ENCODE measurements around the gene MLIP.

The MLIP gene

GRCh38 chr6:54114991-54115390 is 3.7 kb downstream of the MLIP start:
- DNase-seq (ENCODE audit: low read depth), result no peak
- TF ChIP-seq CTCF (IDR thresholded peaks at IDR 0.05; ENCODE audit: low read depth, low read length, missing control alignments), result no peak
- H3K4me3 ChIP-seq (ENCODE audit: low read depth, low read length), result no peak overlapping the region

GRCh38 chr6:54115966-54116365 is 4.7 kb downstream of the MLIP start:
- H3K4me3 ChIP-seq (ENCODE audit: low read depth, low read length), result no peak overlapping the region
- no peak for DNase-seq (ENCODE audit: low read depth)
- no peak for TF ChIP-seq CTCF (IDR thresholded peaks at IDR 0.05; ENCODE audit: low read depth, low read length, missing control alignments)

GRCh38 chr6:54118117-54118516 is 6.9 kb downstream of the MLIP start:
- no peak for DNase-seq (ENCODE audit: low read depth)
- no peak for TF ChIP-seq CTCF (IDR thresholded peaks at IDR 0.05; ENCODE audit: low read depth, low read length, missing control alignments)

GRCh38 chr6:54125493-54125892 is 14.2 kb downstream of the MLIP start:
- DNase-seq (ENCODE audit: low read depth), result no peak
- TF ChIP-seq CTCF (IDR thresholded peaks at IDR 0.05; ENCODE audit: low read depth, low read length, missing control alignments), result no peak

More at GRCh38 chr6:54118117-54118516, 6.9 kb downstream of the MLIP start:
- H3K4me3 ChIP-seq (ENCODE audit: low read depth, low read length), result no peak overlapping the region

GRCh38 chr6:54130179-54130578 is 18.9 kb downstream of the MLIP start:
- no peak for TF ChIP-seq CTCF (IDR thresholded peaks at IDR 0.05; ENCODE audit: low read depth, low read length, missing control alignments)
- H3K4me3 ChIP-seq (ENCODE audit: low read depth, low read length), result no peak overlapping the region
- no peak for DNase-seq (ENCODE audit: low read depth)

More at GRCh38 chr6:54125493-54125892, 14.2 kb downstream of the MLIP start:
- H3K4me3 ChIP-seq (ENCODE audit: low read depth, low read length), result no peak overlapping the region

- H3K4me3 ChIP-seq (ENCODE audit: low read depth, low read length), result no peak overlapping the region
- no peak for TF ChIP-seq CTCF (IDR thresholded peaks at IDR 0.05; ENCODE audit: low read depth, low read length, missing control alignments)
- no peak for DNase-seq (ENCODE audit: low read depth)
Observed at GRCh38 chr6:54132587-54132986, 21.3 kb downstream of the MLIP start.

- DNase-seq (ENCODE audit: low read depth), result no peak
- no peak for TF ChIP-seq CTCF (IDR thresholded peaks at IDR 0.05; ENCODE audit: low read depth, low read length, missing control alignments)
- H3K4me3 ChIP-seq (ENCODE audit: low read depth, low read length), result no peak overlapping the region
Observed at GRCh38 chr6:54133186-54133585, 21.9 kb downstream of the MLIP start.
